Stimulated activated CD8-positive, alpha-beta memory T cell treated with anti-CD3 and anti-CD28 coated beads, Interleukin-4, amount 100 ng/mL, for 48 hours (primary cell): Measurements from ENCODE around the gene CCDC177.

Source experiments
- DNase-seq: peaks from one replicate; pipeline ENCODE4 v3.0.0-alpha.2; 2020

CCDC177 gene

DNA sequence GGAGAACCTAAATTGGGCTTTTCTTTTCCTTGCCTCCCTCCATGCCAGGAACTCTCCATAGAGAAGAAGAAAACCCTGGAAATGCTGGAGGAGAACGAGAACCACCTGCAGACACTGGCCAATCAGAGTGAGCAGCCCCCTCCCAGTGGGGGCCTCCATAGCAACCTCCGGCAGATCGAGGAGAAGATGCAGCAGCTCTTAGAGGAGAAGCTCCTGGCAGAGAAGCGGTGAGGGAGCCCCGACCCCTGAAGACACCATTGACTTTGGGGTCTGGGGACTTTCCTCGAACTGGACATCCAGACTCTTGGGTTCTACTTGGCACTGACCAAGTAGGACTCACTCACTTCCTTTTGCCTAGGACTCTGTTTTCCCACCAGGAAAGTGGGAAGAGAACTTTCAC, 48.8 kb downstream of the CCDC177 start:
- DNase-seq, result no peak

DNA sequence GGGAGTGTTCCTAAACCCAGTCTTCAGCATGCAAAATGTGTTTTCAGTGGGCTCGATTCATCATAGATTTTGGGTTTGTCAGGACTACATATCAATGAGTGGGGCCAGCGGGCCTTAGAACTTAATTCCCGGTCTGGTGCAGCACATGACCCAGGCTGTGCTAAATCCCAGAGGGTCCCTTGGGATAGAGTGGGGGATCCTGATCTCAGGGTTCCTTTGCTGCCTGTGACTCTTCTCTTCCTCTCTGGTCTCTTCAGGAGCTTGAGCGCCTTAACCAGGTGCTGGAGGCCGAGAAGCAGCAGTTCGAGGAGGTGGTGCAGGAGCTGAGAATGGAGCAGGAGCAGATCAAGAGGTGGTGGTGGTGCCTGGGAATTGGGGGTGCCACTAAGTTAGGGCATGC, 52.6 kb downstream of the CCDC177 start:
- DNase-seq, result no peak
